Fibroblast of pulmonary artery (primary cell): Measurements from ENCODE around the gene SORCS1.

ENCODE experiments used
- DNase-seq: peaks from one replicate; pipeline ENCODE4 v3.0.0-alpha.2; 2010; ENCODE audit warnings: low read depth
- H3K4me3 ChIP-seq: replicated peaks from 2 replicates; pipeline ENCODE4 v1.5.1; 2011; ENCODE audit warnings: low read depth, mild to moderate bottlenecking, control low read depth, low read length, moderate library complexity
- TF ChIP-seq, protein P1 (sequence below): IDR thresholded peaks from 2 replicates; pipeline ENCODE4 v1.5.1; 2011; ENCODE audit warnings: mild to moderate bottlenecking, control low read depth, low read length, inconsistent platforms; ENCODE audit errors: missing control alignments

SORCS1 gene

DNA sequence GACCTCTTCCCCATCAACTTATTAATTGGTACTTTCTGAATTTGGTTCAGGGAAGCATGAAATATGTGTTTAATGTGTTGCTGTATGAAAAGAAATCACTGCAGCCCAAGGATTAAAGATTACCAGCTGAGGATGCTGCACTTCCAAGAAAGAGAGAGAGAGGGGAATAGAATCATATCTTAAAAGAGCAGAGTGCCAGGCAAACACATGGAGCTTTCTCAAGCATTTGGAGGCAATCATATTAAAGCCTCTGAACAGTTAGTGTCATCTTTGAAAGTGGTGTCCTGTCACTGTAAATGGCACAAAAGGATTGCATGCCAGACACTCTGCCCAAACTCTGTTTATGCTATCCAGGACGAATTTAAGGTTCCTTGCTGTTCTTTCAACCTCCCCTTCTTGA, 386.7 kb downstream of the SORCS1 start:
- H3K4me3 ChIP-seq, result no peak overlapping the region
- DNase-seq, result no peak
- TF ChIP-seq, protein P1, sequence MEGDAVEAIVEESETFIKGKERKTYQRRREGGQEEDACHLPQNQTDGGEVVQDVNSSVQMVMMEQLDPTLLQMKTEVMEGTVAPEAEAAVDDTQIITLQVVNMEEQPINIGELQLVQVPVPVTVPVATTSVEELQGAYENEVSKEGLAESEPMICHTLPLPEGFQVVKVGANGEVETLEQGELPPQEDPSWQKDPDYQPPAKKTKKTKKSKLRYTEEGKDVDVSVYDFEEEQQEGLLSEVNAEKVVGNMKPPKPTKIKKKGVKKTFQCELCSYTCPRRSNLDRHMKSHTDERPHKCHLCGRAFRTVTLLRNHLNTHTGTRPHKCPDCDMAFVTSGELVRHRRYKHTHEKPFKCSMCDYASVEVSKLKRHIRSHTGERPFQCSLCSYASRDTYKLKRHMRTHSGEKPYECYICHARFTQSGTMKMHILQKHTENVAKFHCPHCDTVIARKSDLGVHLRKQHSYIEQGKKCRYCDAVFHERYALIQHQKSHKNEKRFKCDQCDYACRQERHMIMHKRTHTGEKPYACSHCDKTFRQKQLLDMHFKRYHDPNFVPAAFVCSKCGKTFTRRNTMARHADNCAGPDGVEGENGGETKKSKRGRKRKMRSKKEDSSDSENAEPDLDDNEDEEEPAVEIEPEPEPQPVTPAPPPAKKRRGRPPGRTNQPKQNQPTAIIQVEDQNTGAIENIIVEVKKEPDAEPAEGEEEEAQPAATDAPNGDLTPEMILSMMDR, result no peak

DNA sequence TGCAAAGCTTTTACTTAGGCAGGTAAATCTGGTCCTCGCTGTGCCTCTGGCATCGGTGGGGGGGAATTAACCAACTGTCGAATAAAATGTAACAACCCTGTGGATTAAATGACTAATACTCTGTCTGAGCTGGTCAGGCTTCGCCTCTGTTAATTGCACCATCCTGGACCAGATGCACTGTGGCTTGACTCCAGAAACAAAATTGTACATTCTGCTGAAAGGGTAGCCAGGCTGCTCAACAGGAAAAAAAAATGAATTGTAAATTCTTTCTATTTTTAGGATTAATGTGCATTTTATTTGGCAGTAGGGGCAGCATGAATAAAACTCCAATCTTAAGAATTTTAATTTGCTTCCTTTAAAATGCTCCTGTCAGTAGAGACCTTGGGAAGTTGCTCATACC, 389.4 kb downstream of the SORCS1 start:
- TF ChIP-seq, protein P1, result no peak
- DNase-seq, result no peak
- no peak overlapping the region for H3K4me3 ChIP-seq

DNA sequence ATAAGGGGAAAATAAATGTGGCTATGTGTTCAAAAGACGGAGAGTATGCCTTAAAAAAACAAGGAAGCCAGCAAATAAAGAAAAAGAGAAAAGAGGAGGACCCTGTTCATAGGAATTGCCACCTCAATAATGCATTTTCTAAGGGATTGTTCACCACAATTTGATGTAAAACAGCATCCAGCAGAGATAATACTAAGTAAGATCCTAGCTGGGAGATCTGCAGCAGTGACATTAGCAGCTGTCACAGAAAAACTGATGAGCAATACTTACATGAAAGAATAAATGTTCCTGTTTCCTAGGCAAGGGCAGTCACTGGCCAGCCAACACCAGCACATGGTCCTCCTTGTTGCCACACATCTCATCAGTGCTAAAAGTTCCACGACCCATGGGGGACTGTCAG, 391.5 kb downstream of the SORCS1 start:
- no peak overlapping the region for H3K4me3 ChIP-seq
- TF ChIP-seq, protein P1, result no peak
- no peak for DNase-seq

DNA sequence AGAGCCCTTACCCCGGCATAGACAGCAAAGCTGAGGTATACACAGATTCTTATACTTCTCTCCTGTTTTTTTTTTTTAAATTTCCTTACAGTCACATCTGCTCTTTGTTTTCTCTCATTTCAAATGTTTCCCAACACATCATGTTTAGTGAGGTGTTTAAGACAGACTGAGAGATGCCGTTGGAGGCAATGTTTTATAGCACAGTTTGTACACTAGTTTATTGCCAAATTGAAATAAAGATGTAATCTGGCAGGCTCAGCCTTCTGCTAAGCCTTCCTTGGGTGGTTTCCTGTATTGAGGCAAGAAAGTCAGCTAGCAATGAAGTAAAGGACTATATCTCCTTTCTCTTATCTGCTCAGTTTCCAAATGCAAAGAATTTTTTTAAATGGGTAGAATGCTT, 393.4 kb downstream of the SORCS1 start:
- no peak for DNase-seq
- TF ChIP-seq, protein P1, result no peak
- no peak overlapping the region for H3K4me3 ChIP-seq

DNA sequence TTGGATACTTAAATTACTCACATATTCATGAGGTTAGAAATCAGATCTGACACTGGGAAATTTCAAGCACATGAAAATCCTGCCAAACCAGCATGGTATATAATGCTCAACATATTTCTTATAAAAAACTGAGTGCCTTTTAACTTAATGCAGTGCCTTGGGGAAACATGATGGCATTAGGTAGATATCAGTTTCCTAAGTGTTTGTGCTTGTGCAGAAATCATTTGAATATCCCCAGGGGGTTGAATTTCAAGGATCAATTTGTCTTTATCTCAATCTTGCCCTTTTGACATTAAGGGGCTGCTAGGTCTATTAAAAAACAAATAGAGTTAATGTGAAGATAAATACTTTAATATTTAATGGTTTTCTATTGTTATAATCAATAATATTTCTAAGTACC, 396.3 kb downstream of the SORCS1 start:
- DNase-seq, result no peak
- TF ChIP-seq, protein P1, result no peak
- H3K4me3 ChIP-seq, result no peak overlapping the region

DNA sequence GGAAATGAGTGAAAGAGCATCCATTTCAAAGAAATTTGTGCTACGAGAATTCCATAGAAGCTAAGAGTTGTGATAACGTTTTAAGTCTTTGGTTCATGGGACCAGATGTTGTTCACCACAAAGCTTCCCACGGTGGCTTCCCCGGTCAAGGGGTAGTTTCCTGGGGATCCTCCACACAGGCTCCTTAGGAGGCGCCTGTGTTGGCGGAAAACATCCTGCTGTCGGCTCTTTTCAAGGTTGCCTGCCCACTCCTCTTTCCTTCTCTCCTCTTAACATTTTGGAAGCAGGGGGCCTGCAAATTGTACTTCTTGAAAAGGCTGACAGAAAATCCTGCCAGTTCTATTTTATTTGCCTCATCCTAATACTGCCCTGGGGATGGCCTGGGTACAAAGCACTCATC, 398.6 kb downstream of the SORCS1 start:
- H3K4me3 ChIP-seq, result no peak overlapping the region
- TF ChIP-seq, protein P1, result no peak
- no peak for DNase-seq

DNA sequence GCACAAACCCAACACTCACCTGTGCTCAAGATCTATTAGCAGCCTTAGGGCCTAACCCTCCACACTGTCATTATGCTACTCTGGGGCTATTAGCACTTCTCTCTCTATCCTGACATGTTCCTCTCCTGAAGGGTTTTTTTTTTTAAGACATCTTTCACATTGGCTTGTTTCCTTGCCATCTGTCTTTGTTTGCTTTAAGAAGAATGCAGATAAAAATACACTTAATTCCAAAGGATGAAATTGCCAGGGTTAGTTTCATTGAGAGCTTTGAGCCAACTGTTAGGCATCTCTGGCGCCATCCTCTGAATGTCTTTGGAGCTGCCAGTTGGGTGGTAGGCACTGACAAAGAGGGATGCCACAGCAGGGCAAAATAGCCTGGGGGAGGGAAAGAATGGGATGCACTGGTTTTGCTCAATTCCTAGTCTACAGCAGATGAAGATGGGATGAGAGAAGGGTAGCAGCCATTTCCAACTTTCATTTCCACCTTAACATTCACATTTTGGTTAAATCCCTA, 399.2 kb downstream of the SORCS1 start:
- H3K4me3 ChIP-seq, result no peak overlapping the region
- TF ChIP-seq, protein P1, result no peak
- DNase-seq, result no peak
